IMR-90 (cell line): ENCODE measurements around the gene TMEM204. TPM values are rescaled to one million over a fixed set of nuclear protein-coding genes. Genes with fewer than 3 reads are reported as not detected.

Source experiments
- ATAC-seq: fragments of 200-7000 bp; cut with Tn5 transposase; 2 replicates; pipeline ENCODE4 v1.9.1; 2020; ENCODE audit warnings: low read depth, mild to moderate bottlenecking, moderate library complexity
- BruUV-seq: library from RNA; stranded (reverse); fragments of 400-500 nt; replicated peaks from 2 replicates; lab custom pipeline; 2021; lab: Mats Ljungman, UMichigan
- CTCF ChIA-PET: fragments of 300-600 bp; formaldehyde crosslinking; extraction: SDS; loops from one replicate; lab custom pipeline; 2021; ENCODE audit warnings: antibody characterized with exemption; lab: Yijun Ruan, JAX
- POLR2A ChIA-PET: fragments of 300-600 bp; sonication (Branson Sonifier 250); formaldehyde crosslinking; loops from one replicate; lab custom pipeline; 2022; ENCODE audit warnings: antibody characterized with exemption; ENCODE audit not compliant: unreplicated experiment; lab: Charles Lee
- DNase-seq: peaks from one replicate; pipeline ENCODE4 v3.0.0; 2013
- H2AFZ ChIP-seq: replicated peaks from 2 replicates; pipeline ENCODE3; 2013; ENCODE audit warnings: low read length, mild to moderate bottlenecking; ENCODE audit not compliant: poor library complexity
- H2AK5ac ChIP-seq: 2 replicates; pipeline ENCODE4 v1.6.1; 2013; ENCODE audit warnings: low read depth, low read length, inconsistent platforms
- H2AK9ac ChIP-seq: replicated peaks from 2 replicates; pipeline ENCODE3; 2013; ENCODE audit warnings: mild to moderate bottlenecking, low read depth, low read length, moderate library complexity; ENCODE audit not compliant: poor library complexity
- H2BK120ac ChIP-seq: 2 replicates; pipeline ENCODE4 v1.6.1; 2013; ENCODE audit warnings: low read depth, low read length, inconsistent platforms
- H2BK15ac ChIP-seq: 3 replicates; pipeline ENCODE4 v1.6.1; 2013; ENCODE audit warnings: low read depth, low read length, inconsistent platforms
- H2BK20ac ChIP-seq: 2 replicates; pipeline ENCODE4 v1.6.1; 2013; ENCODE audit warnings: low read depth, mild to moderate bottlenecking, inconsistent platforms, low read length, moderate library complexity
- H2BK5ac ChIP-seq: 2 replicates; pipeline ENCODE4 v1.6.1; 2013; ENCODE audit warnings: mild to moderate bottlenecking, low read depth, low read length, inconsistent platforms; ENCODE audit not compliant: poor library complexity, severe bottlenecking
- H3K14ac ChIP-seq: replicated peaks from 2 replicates; pipeline ENCODE4 v1.6.1; 2013; ENCODE audit warnings: low read depth, low read length, inconsistent platforms
- H3K18ac ChIP-seq: 2 replicates; pipeline ENCODE4 v1.6.1; 2013; ENCODE audit warnings: low read depth, low read length, control low read depth
- H3K23ac ChIP-seq: 2 replicates; pipeline ENCODE4 v1.6.1; 2013; ENCODE audit warnings: low read depth, low read length, inconsistent platforms
- H3K27ac ChIP-seq: 2 replicates; pipeline ENCODE4 v1.5.1; 2013; ENCODE audit warnings: mild to moderate bottlenecking, control low read depth, low read length; ENCODE audit not compliant: insufficient read depth
- H3K27me3 ChIP-seq: 2 replicates; pipeline ENCODE4 v1.6.1; 2013; ENCODE audit warnings: low read length; ENCODE audit not compliant: control insufficient read depth, insufficient read depth
- H3K36me3 ChIP-seq: 2 replicates; pipeline ENCODE4 v1.6.1; 2013; ENCODE audit warnings: low read length, mixed read lengths; ENCODE audit not compliant: control insufficient read depth, insufficient read depth
- H3K4ac ChIP-seq: 2 replicates; pipeline ENCODE4 v1.6.1; 2013; ENCODE audit warnings: low read depth, low read length, inconsistent platforms
- H3K4me1 ChIP-seq: 2 replicates; pipeline ENCODE4 v1.6.1; 2013; ENCODE audit warnings: low read length, mixed read lengths; ENCODE audit not compliant: control insufficient read depth, insufficient read depth
- H3K4me2 ChIP-seq: 2 replicates; pipeline ENCODE4 v1.6.1; 2013; ENCODE audit warnings: low read depth, mild to moderate bottlenecking, control low read depth, low read length, moderate library complexity
- H3K4me3 ChIP-seq: 2 replicates; pipeline ENCODE4 v1.5.1; 2013; ENCODE audit warnings: low read depth, mild to moderate bottlenecking, control low read depth, low read length, moderate library complexity; ENCODE audit not compliant: insufficient read depth
- H3K56ac ChIP-seq: 2 replicates; pipeline ENCODE4 v1.6.1; 2013; ENCODE audit warnings: low read length, inconsistent platforms; ENCODE audit not compliant: insufficient read depth; ENCODE audit errors: extremely low read depth
- H3K79me1 ChIP-seq, 2 experiments: 2 replicates each; pipeline ENCODE4 v1.6.1; 2013; ENCODE audit warnings: low read length in 2 of 2, inconsistent platforms in 1 of 2, low read depth in 1 of 2
- H3K9ac ChIP-seq: 2 replicates; pipeline ENCODE4 v1.6.1; 2013; ENCODE audit warnings: low read depth, low read length, control low read depth
- H3K9me1 ChIP-seq: 2 replicates; pipeline ENCODE4 v1.6.1; 2013; ENCODE audit warnings: low read length, inconsistent platforms; ENCODE audit not compliant: insufficient read depth
- H3K9me3 ChIP-seq: 2 replicates; pipeline ENCODE4 v1.6.1; 2013; ENCODE audit warnings: low read length; ENCODE audit not compliant: control insufficient read depth, insufficient read depth
- H4K20me1 ChIP-seq: 2 replicates; pipeline ENCODE4 v1.6.1; 2013; ENCODE audit warnings: low read length, inconsistent platforms; ENCODE audit not compliant: insufficient read depth
- H4K5ac ChIP-seq: 2 replicates; pipeline ENCODE4 v1.6.1; 2013; ENCODE audit warnings: mild to moderate bottlenecking, low read depth, low read length, control low read depth
- H4K8ac ChIP-seq, 2 experiments: 2 replicates each; pipeline ENCODE4 v1.6.1; 2013; ENCODE audit warnings: low read depth in 2 of 2, low read length in 2 of 2, control low read depth in 1 of 2, inconsistent platforms in 1 of 2
- H4K91ac ChIP-seq: 2 replicates; pipeline ENCODE4 v1.6.1; 2013; ENCODE audit warnings: low read depth, low read length, inconsistent platforms; ENCODE audit not compliant: insufficient read depth
- BHLHE40 ChIP-seq: fragments of 150-350 bp; IDR thresholded peaks from 2 replicates; pipeline ENCODE4 v1.6.1; 2016; ENCODE audit warnings: mild to moderate bottlenecking, low read depth, low read length
- CEBPB ChIP-seq: IDR thresholded peaks from 2 replicates; pipeline ENCODE4 v1.6.1; 2012; ENCODE audit warnings: low read depth, low read length, improper control_type of control experiment
- CHD1 ChIP-seq: IDR thresholded peaks from 2 replicates; pipeline ENCODE4 v1.6.1; 2012; ENCODE audit warnings: low read depth, low read length, improper control_type of control experiment
- CTCF ChIP-seq: conservative IDR thresholded peaks from 2 replicates; pipeline ENCODE4 v1.5.1; 2012; ENCODE audit warnings: mild to moderate bottlenecking, low read depth, low read length, improper control_type of control experiment
- ELK1 ChIP-seq: fragments of 150-350 bp; IDR thresholded peaks from 2 replicates; pipeline ENCODE4 v1.6.1; 2016; ENCODE audit warnings: low read depth, mild to moderate bottlenecking, low read length, moderate library complexity, borderline replicate concordance
- FOS ChIP-seq: fragments of 150-350 bp; IDR thresholded peaks from 2 replicates; pipeline ENCODE4 v1.6.1; 2016; ENCODE audit warnings: low read depth, low read length
- MAFK ChIP-seq: IDR thresholded peaks from 2 replicates; pipeline ENCODE4 v1.6.1; 2012; ENCODE audit warnings: low read depth, low read length, improper control_type of control experiment
- MAZ ChIP-seq: IDR thresholded peaks from 2 replicates; pipeline ENCODE4 v1.6.1; 2012; ENCODE audit warnings: low read depth, mild to moderate bottlenecking, low read length, improper control_type of control experiment, moderate library complexity, borderline replicate concordance
- MXI1 ChIP-seq: IDR thresholded peaks from 2 replicates; pipeline ENCODE4 v1.6.1; 2012; ENCODE audit warnings: low read depth, mild to moderate bottlenecking, low read length, moderate library complexity, borderline replicate concordance
- NFE2L2 ChIP-seq: fragments of 150-350 bp; IDR thresholded peaks from 2 replicates; pipeline ENCODE4 v1.6.1; 2016; ENCODE audit warnings: low read depth, mild to moderate bottlenecking, low read length
- POLR2A ChIP-seq: IDR thresholded peaks from 2 replicates; pipeline ENCODE4 v1.6.1; 2012; ENCODE audit warnings: mild to moderate bottlenecking, low read depth, low read length
- RAD21 ChIP-seq: IDR thresholded peaks from 2 replicates; pipeline ENCODE4 v1.6.1; 2012; ENCODE audit warnings: low read length, improper control_type of control experiment
- RCOR1 ChIP-seq: IDR thresholded peaks from 2 replicates; pipeline ENCODE4 v1.6.1; 2012; ENCODE audit warnings: mild to moderate bottlenecking, low read length, improper control_type of control experiment; ENCODE audit not compliant: insufficient replicate concordance
- RFX5 ChIP-seq: IDR thresholded peaks from 2 replicates; pipeline ENCODE4 v1.8.0; 2012; ENCODE audit warnings: low read depth, mild to moderate bottlenecking, low read length, moderate library complexity
- SMC3 ChIP-seq: fragments of 150-350 bp; IDR thresholded peaks from 2 replicates; pipeline ENCODE4 v1.6.1; 2016; ENCODE audit warnings: low read depth, mild to moderate bottlenecking, antibody characterized with exemption, low read length, moderate library complexity
- WGBS, 2 experiments: methylation state at CpG; one replicate each; pipeline versions ENCODE4 v1.1.5 to v1.1.7; 2013; ENCODE audit warnings: missing lambda C conversion rate in 2 of 2; ENCODE audit not compliant: insufficient read length in 1 of 2; ENCODE audit errors: extremely low coverage in 2 of 2; 5-methylcytosine and 5-hydroxymethylcytosine counted together
- dilution Hi-C: fragments of 300-500 bp; cut with HindIII; formaldehyde crosslinking; loops from one replicate; pipeline ENCODE4 v1.14.3; 2018; ENCODE audit warnings: low sequenced_read_pairs; ENCODE audit not compliant: unreplicated experiment
- in situ Hi-C: fragments of 300-500 bp; cut with MboI; formaldehyde crosslinking; loops from 3 replicates; pipeline ENCODE4 v1.14.3; 2019; ENCODE audit warnings: low sequenced_read_pairs, inconsistent platforms, mixed read lengths
- intact Hi-C: fragments of 100-400 bp; cut with micrococcal nuclease; formaldehyde crosslinking; loops from 2 replicates; pipeline ENCODE4 v1.10.0; 2022
- polyA plus RNA-seq, 3 experiments: library from polyadenylated mRNA; depleted of rRNA; stranded (reverse); fragments of >200 nt; gene quantifications; 2 replicates each; pipeline ENCODE4 v1.2.3, GENCODE V29; 2012; ENCODE audit warnings: low replicate concordance in 1 of 3
- total RNA-seq: library from RNA; depleted of rRNA; stranded (reverse); fragments of >200 nt; gene quantifications from 2 replicates; pipeline ENCODE4 v1.2.3, GENCODE V29; 2012

TMEM204 gene
- total and polyA plus RNA-seq, 2 of the 4 experiments (the other 2 are of a cell fraction), result 7.0 to 12.3 TPM

GRCh38 chr16:1539720-1540555, 6.5 kb downstream of the TMEM204 start:
- ATAC-seq, result no peak
- BruUV-seq, result no TSS peak
- in situ Hi-C loops, result no loop called here
- no peak for TF ChIP-seq MAZ
- TF ChIP-seq RCOR1, result no peak
- TF ChIP-seq ELK1, result no peak
- TF ChIP-seq RAD21, result no peak
- TF ChIP-seq CHD1, result no peak
- TF ChIP-seq POLR2A, result no peak
- no peak for TF ChIP-seq CTCF
- TF ChIP-seq MXI1, result no peak
- TF ChIP-seq BHLHE40, result no peak
- no peak for TF ChIP-seq NFE2L2
- no peak for TF ChIP-seq FOS
- no peak for TF ChIP-seq SMC3
- TF ChIP-seq RFX5, result no peak
- no peak for TF ChIP-seq MAFK
- TF ChIP-seq CEBPB, result no peak

More at GRCh38 chr16:1539720-1540555, 6.5 kb downstream of the TMEM204 start:
- Histone ChIP-seq H4K20me1 (0 out of 2 replicates have a peak, but pooled peaks cover 3% of the 10 kb centered on the region), H3K4ac (no peak overlapping the region), H3K56ac (no peak overlapping the region), H3K79me1 (peaks cover 0 to 51% of the 10 kb centered on the region in 2 experiments; a peak in 2 of 4 replicates), H2BK5ac (no peak overlapping the region), H4K5ac (no peak overlapping the region), H3K4me2 (no peak overlapping the region), H3K36me3 (peaks cover 28% of the 10 kb centered on the region), H2AFZ (no peak overlapping the region), H3K18ac (no peak overlapping the region), H4K8ac (no peak overlapping the region), H3K27ac (no peak overlapping the region), H3K9me1 (0 out of 2 replicates have a peak, but pooled peaks cover 5% of the 10 kb centered on the region), H3K4me3 (no peak overlapping the region), H3K27me3 (no peaks in the 10 kb centered on the region), H4K91ac (no peak overlapping the region), H3K9ac (no peak overlapping the region), H2AK5ac (no peak overlapping the region), H2BK120ac (no peak overlapping the region), H2AK9ac (no peak overlapping the region), H3K23ac (no peak overlapping the region), H2BK20ac (no peak overlapping the region), H3K9me3 (no peaks in the 10 kb centered on the region), H3K14ac (no peak overlapping the region), H3K4me1 (peaks cover 3% of the 10 kb centered on the region; the same call in 1 of the 2 replicates), H2BK15ac (no peak overlapping the region)
- DNase-seq, result no peak
- POLR2A ChIA-PET, result no interaction called here
- CTCF ChIA-PET, result no interaction called here
- dilution Hi-C loops, result no loop called here
- WGBS, 2 experiments, result 94% methylated on average over 11 of the region's 35 CpGs; no CpG with 5 or more reads in 1 of the 2 experiments
- intact Hi-C loops, result no loop called here
